Measurements from ENCODE around the gene DOCK6.

The DOCK6 gene

DNA sequence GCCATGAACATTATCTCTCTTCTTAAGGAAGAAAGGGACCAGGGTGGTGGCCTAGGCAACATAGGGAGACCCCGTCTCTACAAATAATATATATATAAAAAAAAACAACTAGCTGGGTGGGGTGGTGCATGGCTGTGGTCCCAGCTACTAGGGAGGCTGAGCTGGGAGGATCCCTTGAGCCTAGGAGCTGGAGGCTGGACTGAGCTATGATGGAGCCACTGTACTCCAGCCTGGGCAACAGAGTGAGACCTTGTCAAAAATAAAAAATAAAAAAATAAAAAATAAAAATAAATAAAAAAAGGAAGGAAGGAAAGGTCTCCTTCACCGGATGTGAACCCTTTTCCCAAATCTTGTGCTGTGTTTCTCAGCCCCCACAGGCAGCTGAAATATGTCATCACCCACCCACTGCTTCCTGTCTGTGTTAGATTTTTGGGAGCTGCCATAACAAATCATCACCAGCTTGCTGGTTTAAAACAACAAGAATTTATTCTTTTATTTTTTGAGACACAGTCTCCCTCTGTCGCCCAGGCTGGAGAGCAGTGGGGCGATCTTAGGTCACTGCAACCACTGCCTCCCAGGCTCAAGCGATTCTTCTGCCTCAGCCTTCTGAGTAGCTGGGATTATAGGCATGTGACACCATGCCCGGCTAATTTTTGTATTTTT lies 24.1 kb upstream of the DOCK6 start:
- CTCF ChIA-PET = interaction anchor here (0.5 to 1.2 kb wide), 5 partner anchors 30 to 176 kb away, joined by 3 to 4 read pairs (median 3); no protein-coding TSS in a partner anchor
- Histone ChIP-seq H3K27ac (ENCODE audit: extremely low read depth, low read depth, low read length) (no peak overlapping the region), H3K4me1 (ENCODE audit: control insufficient read depth, insufficient read depth, low read length) (no peaks in the 10 kb centered on the region), H3K36me3 (ENCODE audit: control insufficient read depth in 2 of 2, insufficient read depth in 1 of 2, low read length in 2 of 2) (no peaks in the 10 kb centered on the region), H3K9me3 (ENCODE audit: control insufficient read depth, insufficient read depth, low read depth, low read length) (no peaks in the 10 kb centered on the region), H3K4me3 (ENCODE audit: low read depth, low read length) (no peak overlapping the region)
- TF ChIP-seq ZFHX2 (tag by site-specific recombination; conservative IDR thresholded peaks at IDR 0.05) = peak; percentile 59
- no peak for TF ChIP-seq ZNF76 (tag by site-specific recombination; IDR thresholded peaks at IDR 0.05; ENCODE audit: borderline replicate concordance, low read depth)
- no peak for TF ChIP-seq ZNF639 (tag by site-specific recombination; IDR thresholded peaks at IDR 0.05)
- peak; percentile 43; the same call in 1 of the 2 replicates for TF ChIP-seq EGR2 (tag by site-specific recombination; IDR thresholded peaks at IDR 0.05; ENCODE audit: low read depth)
- POLR2A ChIA-PET = interaction anchor here (0.6 kb wide), 1 partner anchor 46 kb away, joined by 3 read pairs; no protein-coding TSS in a partner anchor

DNA sequence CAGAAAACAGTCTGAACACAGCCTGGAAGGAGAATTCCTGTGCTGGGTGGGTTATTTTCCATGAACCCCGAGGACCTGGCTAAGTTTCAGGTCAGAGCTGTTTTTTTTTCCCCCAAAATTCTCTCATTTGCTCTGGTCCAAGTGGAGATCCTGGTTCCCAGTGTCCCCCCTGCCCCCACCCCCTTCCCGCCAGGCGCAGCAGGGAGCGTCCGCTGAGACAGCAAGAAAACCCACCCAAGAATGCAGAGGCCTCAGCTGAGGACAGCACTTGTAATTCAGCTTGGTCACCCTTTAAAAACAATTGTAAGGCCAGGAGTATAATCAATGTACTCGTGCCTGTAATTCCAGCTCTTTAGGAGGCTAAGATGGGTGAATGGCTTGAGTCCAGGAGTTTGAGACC lies 22.2 kb upstream of the DOCK6 start:
- H3K27ac ChIP-seq (ENCODE audit: extremely low read depth, low read depth, low read length) = no peak overlapping the region
- CTCF ChIA-PET = interaction anchor here (0.6 to 1.5 kb wide), 3 partner anchors 9 to 41 kb away, joined by 3 to 5 read pairs (median 4); no protein-coding TSS in a partner anchor
- H3K9me3 ChIP-seq (ENCODE audit: control insufficient read depth, insufficient read depth, low read depth, low read length) = no peaks in the 10 kb centered on the region
- H3K36me3 ChIP-seq (ENCODE audit: control insufficient read depth in 2 of 2, insufficient read depth in 1 of 2, low read length in 2 of 2) = no peaks in the 10 kb centered on the region
- H3K4me3 ChIP-seq (ENCODE audit: low read depth, low read length) = no peak overlapping the region
- TF ChIP-seq ZNF843 (tag by site-specific recombination; IDR thresholded peaks at IDR 0.05) (no peak), RBAK (tag by site-specific recombination; IDR thresholded peaks at IDR 0.05) (no peak)
- POLR2A ChIA-PET = no interaction called here
- no peaks in the 10 kb centered on the region for H3K4me1 ChIP-seq (ENCODE audit: control insufficient read depth, insufficient read depth, low read length)

DNA sequence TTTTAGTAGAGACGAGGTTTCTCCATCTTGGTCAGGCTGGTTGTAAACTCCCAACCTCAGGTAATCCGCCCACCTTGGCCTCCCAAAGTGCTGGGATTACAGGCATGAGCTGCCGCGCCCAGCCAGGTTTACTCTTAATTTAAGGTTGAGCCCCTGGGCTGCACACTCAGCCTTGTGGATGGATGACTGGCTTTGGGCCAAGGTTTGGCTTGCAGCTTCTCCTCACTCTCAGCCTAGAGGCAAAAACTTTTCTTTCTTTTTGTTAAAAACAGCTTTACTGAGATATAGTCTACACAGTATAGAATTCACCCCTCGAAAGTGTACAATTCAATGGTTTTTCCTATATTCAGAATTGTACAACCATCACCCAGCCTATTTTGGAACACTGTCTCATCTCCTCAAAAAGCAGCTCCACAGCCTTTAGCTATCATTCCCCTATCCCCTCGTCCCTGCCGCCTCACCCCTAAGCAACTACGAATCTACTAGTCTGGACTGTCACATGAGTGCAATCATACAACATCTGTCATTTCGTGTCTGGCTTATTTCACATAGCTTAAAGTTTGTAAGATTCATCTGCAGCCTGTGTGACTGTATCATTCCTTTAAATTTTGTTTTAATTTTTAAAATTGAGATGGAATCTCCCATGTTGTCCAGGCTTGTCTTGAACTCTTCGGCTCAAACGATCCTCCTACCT lies 19.2 kb upstream of the DOCK6 start:
- no peaks in the 10 kb centered on the region for H3K4me1 ChIP-seq (ENCODE audit: control insufficient read depth, insufficient read depth, low read length)
- H3K27ac ChIP-seq (ENCODE audit: extremely low read depth, low read depth, low read length) = no peak overlapping the region
- H3K9me3 ChIP-seq (ENCODE audit: control insufficient read depth, insufficient read depth, low read depth, low read length) = no peaks in the 10 kb centered on the region
- POLR2A ChIA-PET = interaction anchor here (0.7 kb wide), 1 partner anchor 12 kb away, joined by 3 read pairs; no protein-coding TSS in a partner anchor
- no peak for TF ChIP-seq ZNF660 (tag by site-specific recombination; IDR thresholded peaks at IDR 0.05)
- 0 out of 2 replicates have a peak, but pooled peaks have one; percentile 24 for TF ChIP-seq ZBTB17 (tag by site-specific recombination; IDR thresholded peaks at IDR 0.05)
- TF ChIP-seq, protein P1, sequence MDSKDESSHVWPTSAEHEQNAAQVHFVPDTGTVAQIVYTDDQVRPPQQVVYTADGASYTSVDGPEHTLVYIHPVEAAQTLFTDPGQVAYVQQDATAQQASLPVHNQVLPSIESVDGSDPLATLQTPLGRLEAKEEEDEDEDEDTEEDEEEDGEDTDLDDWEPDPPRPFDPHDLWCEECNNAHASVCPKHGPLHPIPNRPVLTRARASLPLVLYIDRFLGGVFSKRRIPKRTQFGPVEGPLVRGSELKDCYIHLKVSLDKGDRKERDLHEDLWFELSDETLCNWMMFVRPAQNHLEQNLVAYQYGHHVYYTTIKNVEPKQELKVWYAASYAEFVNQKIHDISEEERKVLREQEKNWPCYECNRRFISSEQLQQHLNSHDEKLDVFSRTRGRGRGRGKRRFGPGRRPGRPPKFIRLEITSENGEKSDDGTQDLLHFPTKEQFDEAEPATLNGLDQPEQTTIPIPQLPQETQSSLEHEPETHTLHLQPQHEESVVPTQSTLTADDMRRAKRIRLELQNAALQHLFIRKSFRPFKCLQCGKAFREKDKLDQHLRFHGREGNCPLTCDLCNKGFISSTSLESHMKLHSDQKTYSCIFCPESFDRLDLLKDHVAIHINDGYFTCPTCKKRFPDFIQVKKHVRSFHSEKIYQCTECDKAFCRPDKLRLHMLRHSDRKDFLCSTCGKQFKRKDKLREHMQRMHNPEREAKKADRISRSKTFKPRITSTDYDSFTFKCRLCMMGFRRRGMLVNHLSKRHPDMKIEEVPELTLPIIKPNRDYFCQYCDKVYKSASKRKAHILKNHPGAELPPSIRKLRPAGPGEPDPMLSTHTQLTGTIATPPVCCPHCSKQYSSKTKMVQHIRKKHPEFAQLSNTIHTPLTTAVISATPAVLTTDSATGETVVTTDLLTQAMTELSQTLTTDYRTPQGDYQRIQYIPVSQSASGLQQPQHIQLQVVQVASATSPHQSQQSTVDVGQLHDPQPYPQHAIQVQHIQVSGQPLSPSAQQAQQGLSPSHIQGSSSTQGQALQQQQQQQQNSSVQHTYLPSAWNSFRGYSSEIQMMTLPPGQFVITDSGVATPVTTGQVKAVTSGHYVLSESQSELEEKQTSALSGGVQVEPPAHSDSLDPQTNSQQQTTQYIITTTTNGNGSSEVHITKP (tag by site-specific recombination; IDR thresholded peaks at IDR 0.05) = 0 out of 2 replicates have a peak, but pooled peaks have one; percentile 26
- no peak for TF ChIP-seq ZBTB7A (tag by site-specific recombination; IDR thresholded peaks at IDR 0.05; ENCODE audit: low read depth)
- TF ChIP-seq ZNF548 (tag by site-specific recombination; IDR thresholded peaks at IDR 0.05) = no peak
- no peak overlapping the region for H3K4me3 ChIP-seq (ENCODE audit: low read depth, low read length)
- no peaks in the 10 kb centered on the region for H3K36me3 ChIP-seq (ENCODE audit: control insufficient read depth in 2 of 2, insufficient read depth in 1 of 2, low read length in 2 of 2)
- CTCF ChIA-PET = interaction anchor here (0.6 to 1.6 kb wide), 5 partner anchors 9 to 100 kb away, joined by 3 to 5 read pairs (median 3); no protein-coding TSS in a partner anchor
